NT2/D1 (cell line): ENCODE results near the gene NDUFAF3.
A peak's percentile ranks its signal among the peaks of the same experiment; 100 is the strongest.

Experiments
- DNase-seq: peaks from one replicate; pipeline ENCODE4 v3.0.0-alpha.2; 2011; ENCODE audit warnings: low read depth, low spot score
- H3K27me3 ChIP-seq: 2 replicates; pipeline ENCODE4 v1.6.0; 2011; ENCODE audit warnings: mild to moderate bottlenecking; ENCODE audit not compliant: insufficient read length, insufficient read depth
- H3K36me3 ChIP-seq: 2 replicates; pipeline ENCODE4 v1.6.1; 2011; ENCODE audit warnings: mild to moderate bottlenecking, low read length, mixed read lengths; ENCODE audit not compliant: insufficient read depth, insufficient read length
- H3K4me1 ChIP-seq: 2 replicates; pipeline ENCODE4 v1.5.1; 2011; ENCODE audit not compliant: insufficient read depth, insufficient read length
- H3K4me3 ChIP-seq: 2 replicates; pipeline ENCODE4 v1.5.1; 2011; ENCODE audit warnings: low read depth; ENCODE audit not compliant: insufficient read length
- H3K9ac ChIP-seq: 2 replicates; pipeline ENCODE4 v1.6.0; 2011; ENCODE audit warnings: low read depth; ENCODE audit not compliant: insufficient read length
- H3K9me3 ChIP-seq: 2 replicates; pipeline ENCODE4 v1.5.1; 2011; ENCODE audit warnings: mild to moderate bottlenecking, low read length; ENCODE audit not compliant: insufficient read depth
- SUZ12 ChIP-seq: IDR thresholded peaks from 2 replicates; pipeline ENCODE4 v1.6.1; 2011; ENCODE audit not compliant: insufficient read length, insufficient read depth; ENCODE audit errors: extremely low read depth
- YY1 ChIP-seq: IDR thresholded peaks from 2 replicates; pipeline ENCODE4 v1.6.1; 2011; ENCODE audit not compliant: insufficient read length, insufficient read depth
- ZNF274 ChIP-seq: IDR thresholded peaks from 2 replicates; pipeline ENCODE4 v1.6.1; 2011; ENCODE audit warnings: mild to moderate bottlenecking, low read depth, low read length

The NDUFAF3 gene

DNA sequence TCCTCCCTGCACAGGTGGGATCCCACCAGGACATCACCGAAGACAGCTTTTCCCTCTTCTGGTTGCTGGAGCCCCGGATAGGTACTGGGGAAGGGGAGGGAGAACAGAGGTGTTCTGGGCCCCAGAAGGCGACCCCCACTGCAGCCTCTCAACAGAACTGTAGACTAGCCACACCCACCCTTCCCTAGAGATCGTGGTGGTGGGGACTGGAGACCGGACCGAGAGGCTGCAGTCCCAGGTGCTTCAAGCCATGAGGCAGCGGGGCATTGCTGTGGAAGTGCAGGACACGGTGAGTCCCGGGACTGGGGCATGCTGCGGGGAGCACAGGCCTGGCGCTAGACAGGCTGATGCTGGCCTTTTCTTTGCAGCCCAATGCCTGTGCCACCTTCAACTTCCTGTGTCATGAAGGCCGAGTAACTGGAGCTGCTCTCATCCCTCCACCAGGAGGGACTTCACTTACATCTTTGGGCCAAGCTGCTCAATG, 809 bp downstream of the NDUFAF3 start:
- Histone ChIP-seq H3K36me3 (peaks cover 51% of the 10 kb centered on the region), H3K4me3 (peak overlapping the region; percentile 100), H3K9ac (peak overlapping the region; percentile 99), H3K4me1 (peaks cover 15% of the 10 kb centered on the region), H3K27me3 (no peaks in the 10 kb centered on the region), H3K9me3 (no peaks in the 10 kb centered on the region)
- DNase-seq = no peak
- TF ChIP-seq YY1 (no peak), SUZ12 (no peak), ZNF274 (no peak)

GRCh38 chr3:49023775-49024174, 1.9 kb downstream of the NDUFAF3 start:
- H3K9ac ChIP-seq = no peak overlapping the region
- H3K36me3 ChIP-seq = peaks cover 62% of the 10 kb centered on the region
- TF ChIP-seq SUZ12 (no peak), ZNF274 (no peak), YY1 (no peak)
- H3K27me3 ChIP-seq = no peaks in the 10 kb centered on the region
- no peaks in the 10 kb centered on the region for H3K9me3 ChIP-seq
- no peak overlapping the region for H3K4me3 ChIP-seq
- no peak for DNase-seq
- H3K4me1 ChIP-seq = peaks cover 21% of the 10 kb centered on the region

GRCh38 chr3:49024449-49024848, 2.5 kb downstream of the NDUFAF3 start:
- Histone ChIP-seq H3K27me3 (no peaks in the 10 kb centered on the region), H3K4me1 (peaks cover 22% of the 10 kb centered on the region), H3K9me3 (no peaks in the 10 kb centered on the region), H3K9ac (no peak overlapping the region), H3K4me3 (no peak overlapping the region), H3K36me3 (peaks cover 62% of the 10 kb centered on the region)
- TF ChIP-seq YY1 (no peak), ZNF274 (no peak), SUZ12 (no peak)
- no peak for DNase-seq

DNA sequence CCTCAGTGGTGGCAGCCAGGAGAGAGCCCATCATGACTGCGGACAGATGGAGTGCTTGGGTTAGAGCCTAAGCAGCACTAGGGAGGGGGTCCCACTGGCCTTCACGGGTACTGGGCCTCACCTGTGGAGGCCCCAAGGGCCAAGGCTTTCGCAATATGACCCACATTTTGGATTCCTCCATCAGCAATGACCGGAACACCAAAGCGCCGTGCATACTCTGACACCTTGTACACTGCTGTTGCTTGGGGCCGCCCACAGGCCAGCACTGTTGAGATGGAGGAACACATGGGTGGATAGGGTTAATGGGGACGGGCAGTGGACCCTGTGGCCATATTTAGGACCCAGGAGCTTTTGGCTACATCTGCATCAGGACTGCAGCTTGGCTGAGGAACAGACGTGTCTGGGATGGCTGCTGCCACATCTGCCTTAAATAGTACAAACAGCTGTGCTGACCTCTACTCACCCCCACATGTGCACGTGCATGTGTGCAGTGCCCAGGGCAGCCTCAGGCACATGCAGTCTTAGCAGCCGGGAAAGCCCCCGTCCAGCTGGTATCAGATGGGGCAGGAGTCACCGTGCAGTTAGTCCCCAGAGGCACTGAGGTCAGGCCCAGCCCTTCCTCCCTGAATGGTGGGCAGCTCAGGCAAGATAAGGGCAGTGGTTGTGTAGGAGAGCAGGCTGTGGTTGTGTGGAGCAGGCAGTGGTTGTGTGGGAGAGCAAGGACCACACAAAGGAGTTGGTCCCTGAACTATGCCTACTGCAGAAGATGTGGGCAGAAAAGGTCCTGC, 3.3 kb downstream of the NDUFAF3 start:
- no peak for DNase-seq
- Histone ChIP-seq H3K4me3 (no peak overlapping the region), H3K36me3 (peaks cover 67% of the 10 kb centered on the region), H3K4me1 (peaks cover 22% of the 10 kb centered on the region), H3K9ac (no peak overlapping the region), H3K9me3 (no peaks in the 10 kb centered on the region), H3K27me3 (no peaks in the 10 kb centered on the region)
- TF ChIP-seq ZNF274 = no peak
- no peak for TF ChIP-seq SUZ12
- TF ChIP-seq YY1 = no peak

GRCh38 chr3:49025793-49026520, 4.0 kb downstream of the NDUFAF3 start:
- H3K9ac ChIP-seq = no peak overlapping the region
- peaks cover 74% of the 10 kb centered on the region for H3K36me3 ChIP-seq
- H3K9me3 ChIP-seq = no peaks in the 10 kb centered on the region
- no peak for DNase-seq
- no peak overlapping the region for H3K4me3 ChIP-seq
- peaks cover 22% of the 10 kb centered on the region for H3K4me1 ChIP-seq
- H3K27me3 ChIP-seq = no peaks in the 10 kb centered on the region
- no peak for TF ChIP-seq SUZ12

DNA sequence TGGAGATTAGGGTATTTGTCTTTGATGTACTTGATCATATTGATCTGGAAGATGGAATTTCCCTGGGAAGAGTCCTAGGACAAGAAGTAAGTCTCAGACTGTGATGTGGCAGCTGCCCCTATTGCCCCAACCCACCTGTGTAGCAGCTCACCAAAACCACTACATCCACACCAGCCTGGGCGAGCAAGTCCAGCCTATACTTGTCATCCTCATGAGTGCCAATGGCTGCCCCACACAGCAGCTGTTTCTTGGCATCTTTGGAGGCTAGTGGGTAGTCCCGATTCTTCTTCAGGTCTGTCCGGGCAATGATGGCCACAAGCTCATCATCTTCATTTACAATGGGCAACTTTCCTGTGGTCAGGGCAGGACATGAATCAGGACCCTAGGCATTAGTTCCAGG, 4.6 kb downstream of the NDUFAF3 start:
- H3K4me1 ChIP-seq = peaks cover 22% of the 10 kb centered on the region
- no peaks in the 10 kb centered on the region for H3K27me3 ChIP-seq
- peaks cover 79% of the 10 kb centered on the region for H3K36me3 ChIP-seq
- no peak overlapping the region for H3K9ac ChIP-seq
- H3K9me3 ChIP-seq = no peaks in the 10 kb centered on the region
- H3K4me3 ChIP-seq = no peak overlapping the region
- TF ChIP-seq SUZ12 = no peak
- no peak for TF ChIP-seq YY1
- no peak for TF ChIP-seq ZNF274
- no peak for DNase-seq

GRCh38 chr3:49027634-49028033, 5.7 kb downstream of the NDUFAF3 start:
- H3K36me3 ChIP-seq = peaks cover 90% of the 10 kb centered on the region
- DNase-seq = no peak
- TF ChIP-seq SUZ12 = no peak
- no peak for TF ChIP-seq YY1
- no peak for TF ChIP-seq ZNF274
- no peak overlapping the region for H3K4me3 ChIP-seq
- no peak overlapping the region for H3K9ac ChIP-seq
- H3K4me1 ChIP-seq = peaks cover 22% of the 10 kb centered on the region
- no peaks in the 10 kb centered on the region for H3K27me3 ChIP-seq
- H3K9me3 ChIP-seq = no peaks in the 10 kb centered on the region
